Midbrain (tissue), 1 donor: ENCODE measurements around the gene SYMPK.
A peak's percentile ranks its signal among the peaks of the same experiment; 100 is the strongest.

Source experiments
- DNase-seq: peaks from one replicate; lab custom pipeline; 2025; lab: John Stamatoyannopoulos, UW

Gene SYMPK

GRCh38 chr19:45866400-45867176 is 3.6 kb upstream of the SYMPK start:
- no peak for DNase-seq

GRCh38 chr19:45865269-45865948 is 2.5 kb upstream of the SYMPK start:
- DNase-seq = no peak

GRCh38 chr19:45864629-45865082 is 1.7 kb upstream of the SYMPK start:
- DNase-seq = no peak

GRCh38 chr19:45863840-45864628 is 1.1 kb upstream of the SYMPK start, which contains the start of gene FOXA3:
TSS of gene FOXA3 (plus strand) at chr19:45864326. CDS start at chr19:45864457, 131 bp downstream.
- DNase-seq = no peak

- DNase-seq = no peak
These were observed 440 bp upstream of the SYMPK start for GRCh38 chr19:45863335-45863839.

- DNase-seq = peak; percentile 63
These were observed 730 bp downstream of the SYMPK start for GRCh38 chr19:45862271-45862563.

GRCh38 chr19:45860359-45861259 is 2.3 kb downstream of the SYMPK start:
- no peak for DNase-seq

GRCh38 chr19:45854167-45854778 is 8.7 kb downstream of the SYMPK start:
- DNase-seq = no peak

- DNase-seq = no peak
These were observed 10.0 kb downstream of the SYMPK start for GRCh38 chr19:45852983-45853382.

GRCh38 chr19:45852145-45852750 is 10.7 kb downstream of the SYMPK start:
- DNase-seq = no peak

GRCh38 chr19:45848922-45849321 is 14.0 kb downstream of the SYMPK start:
- no peak for DNase-seq

- no peak for DNase-seq
These were observed 15.3 kb downstream of the SYMPK start for GRCh38 chr19:45847663-45848062.

- DNase-seq = no peak
These were observed 20.7 kb downstream of the SYMPK start for GRCh38 chr19:45842198-45842597.

- DNase-seq = no peak
These were observed 28.0 kb downstream of the SYMPK start for GRCh38 chr19:45834970-45835369.

- no peak for DNase-seq
These were observed 34.0 kb downstream of the SYMPK start for GRCh38 chr19:45828945-45829344.

GRCh38 chr19:45828523-45828922 is 34.4 kb downstream of the SYMPK start:
- no peak for DNase-seq

- DNase-seq = no peak
These were observed 35.4 kb downstream of the SYMPK start for GRCh38 chr19:45827459-45828093.

GRCh38 chr19:45826934-45827333 is 36.0 kb downstream of the SYMPK start:
- no peak for DNase-seq

GRCh38 chr19:45825917-45826893 is 36.7 kb downstream of the SYMPK start:
- DNase-seq = no peak
